Occipital lobe (tissue), 2 donors: ENCODE measurements around the gene ASIC4. TPM values are rescaled to one million over a fixed set of nuclear protein-coding genes. Genes with fewer than 3 reads are reported as not detected.
A peak's percentile ranks its signal among the peaks of the same experiment; 100 is the strongest.

Experiments used
- DNase-seq: peaks from one replicate; lab custom pipeline; 2025; lab: John Stamatoyannopoulos, UW
- total RNA-seq: library from RNA; depleted of rRNA; stranded (reverse); fragments of >200 nt; gene quantifications from one replicate; pipeline ENCODE4 v1.2.3, GENCODE V29; 2014

Gene ASIC4
- total RNA-seq, 1 donor from 2014 or later = 8.3 TPM

DNA sequence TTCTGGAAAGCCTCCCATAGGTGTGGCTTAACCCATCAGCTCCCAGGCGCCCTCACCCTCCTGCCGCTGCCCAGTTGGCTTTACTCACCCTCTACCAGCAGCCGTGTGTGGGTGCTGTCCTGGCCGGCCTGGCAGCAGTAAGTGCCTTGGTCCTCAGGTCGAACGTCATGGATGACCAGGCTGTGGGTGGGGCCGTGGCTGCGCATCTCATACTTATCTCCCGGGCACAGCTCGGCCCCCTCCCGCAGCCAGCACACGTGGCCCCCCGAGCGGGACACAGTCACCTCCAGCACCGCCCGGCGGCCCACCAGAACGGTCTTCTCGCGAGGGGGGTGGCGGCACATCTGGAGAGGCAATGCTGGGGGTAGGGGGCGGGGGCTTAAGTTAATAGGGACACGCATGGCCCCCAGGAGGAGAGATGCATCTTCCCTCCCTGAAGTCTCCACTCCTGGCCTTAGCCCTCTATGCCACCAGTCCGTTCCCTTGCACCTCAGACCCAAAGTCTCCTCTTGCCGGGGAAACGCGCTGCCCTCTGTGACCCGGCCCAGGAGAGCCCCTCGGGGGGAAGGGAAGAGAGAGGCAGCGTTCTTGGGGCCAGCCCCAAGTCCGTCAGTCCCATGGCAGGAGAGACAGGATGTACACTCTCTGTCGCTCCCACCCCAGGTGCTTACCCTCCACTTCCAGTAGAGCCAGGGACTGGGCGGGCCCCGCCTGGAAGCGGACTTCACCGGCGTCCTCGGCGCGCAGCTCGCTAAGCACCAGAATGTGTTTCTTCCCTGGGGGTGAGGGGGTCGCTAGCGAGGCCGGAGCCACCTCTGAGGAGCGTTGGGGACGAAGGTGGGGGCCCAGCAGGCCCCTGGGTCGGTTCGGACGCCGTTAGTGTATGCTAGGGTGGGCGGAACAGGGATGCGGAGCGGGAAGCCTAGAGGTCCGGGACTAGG, 37.4 kb downstream of the ASIC4 start:
- DNase-seq = no peak

DNA sequence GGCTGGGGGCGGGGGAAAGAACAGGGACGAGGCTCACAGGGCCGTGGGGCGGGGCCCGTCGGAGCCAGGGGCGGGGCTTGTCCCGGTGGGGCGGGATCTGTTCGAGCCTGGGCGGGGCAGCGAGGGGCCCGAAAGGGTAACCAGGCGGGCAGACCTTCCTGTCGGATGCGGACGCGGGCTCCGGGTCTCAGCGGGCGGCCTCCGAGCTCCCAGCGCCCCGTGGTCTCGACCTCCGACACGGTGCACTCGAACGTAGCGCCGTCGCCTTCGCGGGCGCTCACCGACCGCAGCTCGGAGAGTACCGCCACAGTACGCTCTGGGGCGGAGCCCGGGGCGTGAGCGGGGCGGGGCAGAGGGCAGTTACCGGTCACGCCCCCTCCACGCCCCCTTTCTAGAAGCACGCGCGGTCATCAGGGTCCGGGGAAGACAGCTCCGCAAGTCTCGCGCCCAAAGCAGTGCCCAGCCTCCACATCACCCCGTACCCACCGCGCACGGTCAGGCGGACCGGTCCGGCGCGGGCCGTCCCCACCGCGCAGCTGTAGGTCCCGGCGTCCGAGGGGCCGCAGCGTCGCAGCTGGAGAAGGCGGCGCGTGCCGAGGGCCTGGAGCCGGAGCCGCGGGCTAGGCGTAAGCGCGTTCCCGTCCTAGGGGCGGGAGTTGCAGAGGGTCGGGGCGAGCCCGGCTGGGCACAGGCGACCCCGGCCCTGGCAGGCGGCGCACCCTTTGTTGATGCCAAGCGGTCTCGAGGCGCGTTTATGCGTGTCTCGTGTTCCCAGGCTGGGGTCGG, 38.3 kb downstream of the ASIC4 start:
- DNase-seq = peak; percentile 76

DNA sequence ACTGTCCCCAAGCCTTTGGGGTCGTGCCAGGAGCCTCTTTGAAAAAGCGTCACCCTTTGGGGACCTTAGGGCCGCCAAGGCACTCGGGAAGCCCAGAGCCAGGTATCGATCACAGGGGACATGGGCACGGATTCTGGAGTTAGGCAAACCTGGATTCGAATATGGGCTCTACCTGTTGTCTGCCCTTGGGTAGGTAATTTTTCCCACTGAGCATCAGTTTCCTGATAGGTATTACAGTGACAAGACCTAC, 38.8 kb downstream of the ASIC4 start:
- DNase-seq = no peak

DNA sequence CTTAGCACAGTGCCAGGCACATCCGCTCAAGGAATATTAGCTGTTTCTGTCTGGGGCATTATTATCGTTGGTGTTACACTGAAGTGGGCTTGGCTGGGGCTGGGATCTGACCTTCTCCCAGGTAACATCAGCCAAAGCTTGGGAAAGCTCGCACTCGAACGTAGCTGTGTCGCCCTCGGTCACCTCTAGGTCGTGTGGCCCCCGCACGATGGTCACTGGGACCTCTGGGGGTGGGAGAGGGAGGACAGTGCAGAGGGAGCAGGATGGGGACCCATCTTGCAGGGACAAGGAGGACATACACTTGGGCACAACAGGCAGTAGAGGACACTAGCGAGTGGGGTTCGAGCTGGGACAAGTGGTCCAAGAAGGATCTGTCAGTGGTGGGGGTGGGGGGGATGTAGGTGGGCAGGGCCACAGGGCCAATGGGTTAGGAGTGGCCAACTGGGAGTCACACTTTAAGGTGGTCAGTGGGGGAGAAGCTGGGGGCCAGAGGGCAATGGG, 39.2 kb downstream of the ASIC4 start:
- no peak for DNase-seq

DNA sequence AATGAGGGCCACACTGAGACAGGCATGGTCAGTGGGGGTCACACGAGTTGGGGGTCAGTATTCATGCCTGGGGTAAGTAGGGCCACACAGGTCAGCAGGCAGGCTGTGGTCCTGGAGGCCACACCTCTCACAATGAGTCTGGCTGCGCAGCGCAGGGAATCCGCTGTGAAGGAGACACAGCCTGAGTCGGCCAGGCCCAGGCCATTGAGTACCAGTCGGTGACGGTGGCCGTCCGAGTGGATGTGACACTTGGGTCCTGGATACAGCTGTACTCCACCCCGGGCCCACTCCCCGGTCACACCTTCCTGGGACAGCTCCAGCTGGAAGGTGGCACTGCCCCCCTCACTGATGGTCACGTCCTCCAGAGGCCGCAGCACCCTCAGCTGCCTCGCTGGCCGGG, 40.1 kb downstream of the ASIC4 start:
- no peak for DNase-seq

DNA sequence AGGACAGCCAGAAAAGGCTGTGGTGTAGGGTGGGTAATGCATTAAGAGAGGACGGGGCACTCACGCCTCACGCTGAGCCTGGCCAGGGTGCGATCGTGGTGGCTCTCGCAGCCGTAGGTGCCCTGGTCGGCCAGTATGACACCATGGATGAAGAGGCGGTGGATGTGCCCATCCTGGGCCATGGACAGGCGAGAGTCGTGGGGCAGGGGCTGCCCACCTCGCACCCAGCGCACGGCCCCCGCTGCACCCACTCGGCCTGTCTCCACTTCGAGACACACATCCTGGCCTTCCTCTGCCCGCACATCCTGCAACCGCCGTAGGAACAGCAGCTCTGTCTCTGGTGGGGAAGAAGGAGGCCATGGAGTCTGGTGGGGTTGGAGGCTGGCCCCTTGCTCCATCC, 41.7 kb downstream of the ASIC4 start:
- DNase-seq = no peak

DNA sequence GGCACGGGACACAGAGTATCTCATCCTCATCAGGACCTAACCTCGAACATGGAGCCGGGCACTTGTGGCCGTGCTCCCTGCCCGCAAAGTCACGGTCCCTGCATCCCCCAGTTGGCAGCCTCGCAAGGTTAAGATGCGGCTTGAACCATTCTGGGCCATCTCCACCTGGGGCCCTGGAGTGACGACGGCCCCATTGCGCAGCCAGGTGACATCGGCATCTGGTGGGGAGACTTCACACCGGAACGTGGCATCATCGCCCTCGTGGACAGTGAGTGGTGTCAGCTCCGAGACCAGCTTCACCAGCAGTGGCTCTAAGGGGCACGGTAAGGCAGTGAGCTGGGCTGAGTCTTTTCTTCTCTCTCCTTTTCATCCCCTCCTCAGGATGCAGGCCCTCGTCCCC, 42.1 kb downstream of the ASIC4 start:
- no peak for DNase-seq

DNA sequence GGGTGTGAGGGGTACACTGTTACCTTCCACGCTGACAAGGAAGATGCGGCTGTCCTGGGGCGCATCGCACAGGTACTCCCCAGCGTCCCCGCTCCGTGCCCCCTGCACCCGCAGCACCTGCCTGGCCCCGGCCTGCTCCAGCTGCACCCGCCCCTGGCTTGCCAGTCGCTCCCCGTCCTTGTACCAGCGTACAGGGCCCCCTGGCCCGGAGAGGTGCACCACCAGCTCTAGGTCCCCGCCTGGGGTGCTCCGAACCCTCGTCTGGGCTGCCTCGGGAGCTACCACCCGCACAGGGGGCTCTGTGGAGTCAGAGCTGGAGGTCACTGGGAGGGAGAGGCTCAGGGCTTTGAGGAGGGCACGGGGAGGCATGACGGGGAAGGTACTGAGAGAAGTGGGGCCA, 43.0 kb downstream of the ASIC4 start:
- DNase-seq = no peak

DNA sequence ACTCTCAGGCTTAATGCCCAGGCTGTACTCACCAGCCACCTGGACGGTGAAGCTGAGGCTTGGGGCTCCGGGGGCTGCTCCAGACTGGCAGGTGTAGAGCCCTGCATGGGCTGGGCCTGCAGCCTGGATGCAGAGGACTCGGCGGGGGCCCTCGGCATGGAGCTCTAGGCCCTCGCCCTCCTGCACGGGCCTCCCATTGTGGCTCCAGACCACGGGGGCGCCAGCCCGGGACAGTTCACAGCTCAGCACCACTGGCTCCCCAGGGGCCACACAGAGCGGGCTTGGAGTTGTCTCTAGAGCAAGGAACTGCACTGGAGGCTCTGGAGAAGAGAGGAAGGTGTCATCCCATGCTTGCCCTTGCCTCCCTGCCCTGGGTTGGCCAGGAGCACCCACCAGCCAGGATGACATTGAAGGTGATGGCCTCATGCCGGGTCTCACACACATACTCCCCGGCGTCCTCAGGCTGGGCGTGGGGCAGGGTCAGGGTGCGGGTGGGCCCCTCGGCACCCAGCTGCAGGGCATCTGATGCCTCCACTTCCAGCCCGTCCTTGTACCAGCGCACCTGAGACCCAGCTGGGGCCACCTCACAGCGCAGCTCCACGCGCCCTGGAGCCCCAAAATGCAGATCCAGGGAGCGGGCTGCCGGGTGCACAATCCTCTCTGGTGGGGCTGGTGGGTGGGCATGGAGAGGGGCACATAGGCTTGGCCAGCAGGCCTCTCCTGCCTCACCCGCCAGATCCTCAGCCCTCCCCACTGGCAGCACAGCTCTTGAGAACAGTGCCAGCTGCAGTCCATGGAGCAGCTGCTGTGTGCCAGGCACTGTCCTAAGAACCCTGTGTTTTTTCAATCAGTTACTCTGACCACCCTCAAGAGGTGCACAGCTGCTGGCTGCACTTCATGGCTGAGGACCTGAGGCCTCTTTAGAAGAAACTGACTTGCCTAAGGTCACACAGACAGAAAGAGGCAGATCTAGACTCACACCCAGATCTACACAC, 43.8 kb downstream of the ASIC4 start:
- no peak for DNase-seq

DNA sequence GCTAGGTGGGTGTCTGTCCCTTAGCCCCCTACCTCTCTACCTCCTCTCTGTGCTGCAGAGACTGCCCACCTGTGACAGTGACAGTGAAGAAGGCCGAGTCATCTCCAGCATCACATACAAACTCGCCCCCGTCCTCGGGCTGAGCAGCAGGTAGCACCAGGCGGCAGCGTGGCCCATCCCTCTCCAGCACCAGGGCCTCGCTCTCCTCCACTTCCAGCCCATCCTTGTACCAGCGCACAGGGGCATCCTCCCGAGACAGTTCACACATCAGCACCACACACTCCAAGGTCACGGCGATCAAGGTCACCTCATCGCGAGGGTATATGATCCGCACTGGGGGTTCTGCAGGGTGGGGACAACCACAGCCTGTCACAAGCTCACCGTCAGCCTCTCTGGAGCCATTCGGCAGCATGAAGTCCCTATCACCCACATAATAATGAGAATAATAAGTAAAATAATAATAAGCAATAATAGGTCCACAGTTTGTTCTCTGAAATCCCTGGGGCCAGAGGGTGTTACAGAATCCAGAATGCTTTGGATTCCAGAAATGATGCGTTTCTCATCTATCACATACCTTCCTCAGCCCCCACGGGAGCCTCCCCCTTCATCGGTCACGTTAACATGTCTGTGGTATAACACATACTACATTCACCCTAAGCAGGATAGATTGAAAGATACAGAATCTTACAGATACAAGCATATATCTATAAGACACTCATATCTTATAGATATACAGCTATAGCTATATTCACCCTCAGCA, 45.1 kb downstream of the ASIC4 start:
- no peak for DNase-seq

DNA sequence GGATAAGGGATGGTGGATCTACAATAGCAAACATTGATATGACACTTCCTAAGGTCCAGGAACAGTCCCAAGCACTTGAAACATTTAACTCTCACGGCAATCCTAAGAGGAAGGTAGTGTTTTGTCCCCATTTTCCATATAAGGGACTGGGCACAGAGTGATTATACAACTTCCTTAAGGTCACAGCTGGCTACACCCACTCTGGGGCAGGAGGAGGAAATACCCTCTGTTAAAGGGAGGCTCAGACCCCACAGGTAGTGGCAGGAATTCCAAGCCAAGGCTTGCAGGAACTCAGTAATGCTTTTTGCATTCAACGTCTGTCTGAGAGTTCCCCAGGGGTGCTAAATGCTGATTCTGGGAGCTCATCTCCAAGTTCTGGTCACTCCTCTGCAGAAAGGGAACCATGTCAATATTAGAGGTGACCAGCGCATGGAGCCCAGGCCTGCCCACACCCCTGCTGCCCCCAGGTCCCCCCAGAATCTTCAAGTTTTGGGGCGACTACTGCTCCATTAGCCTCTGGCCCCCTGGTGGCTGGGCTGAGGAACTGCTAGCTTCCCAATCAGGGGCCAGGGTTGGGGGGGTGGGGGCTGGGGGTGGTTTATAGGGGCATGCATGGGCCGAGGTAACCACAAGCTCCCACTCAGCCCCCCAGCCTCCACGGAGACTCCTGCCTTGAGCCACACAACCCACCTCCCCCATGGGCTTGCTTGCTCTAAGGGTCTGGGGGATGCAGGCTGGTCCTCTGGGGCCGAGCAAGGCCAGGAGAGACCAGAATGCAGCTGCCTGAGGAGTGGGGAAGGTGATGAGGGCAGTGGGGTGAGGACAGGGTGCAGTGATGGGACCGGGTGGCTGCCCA, 46.0 kb downstream of the ASIC4 start:
- DNase-seq = no peak

DNA sequence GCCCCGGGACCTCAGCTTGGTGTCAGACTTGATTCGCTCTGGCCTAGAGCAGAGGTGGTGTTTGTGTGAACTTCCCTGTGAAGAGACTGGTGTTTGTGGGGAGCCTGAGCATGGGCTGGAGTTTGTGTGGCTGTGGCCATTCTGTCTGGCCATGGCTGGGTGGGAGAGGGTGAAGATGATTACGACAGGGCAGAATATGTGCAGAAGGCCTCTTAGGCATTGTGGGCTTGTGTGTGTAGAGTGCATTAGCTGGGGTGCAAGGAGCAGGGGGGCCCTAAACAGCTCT, 46.6 kb downstream of the ASIC4 start:
- DNase-seq = no peak

DNA sequence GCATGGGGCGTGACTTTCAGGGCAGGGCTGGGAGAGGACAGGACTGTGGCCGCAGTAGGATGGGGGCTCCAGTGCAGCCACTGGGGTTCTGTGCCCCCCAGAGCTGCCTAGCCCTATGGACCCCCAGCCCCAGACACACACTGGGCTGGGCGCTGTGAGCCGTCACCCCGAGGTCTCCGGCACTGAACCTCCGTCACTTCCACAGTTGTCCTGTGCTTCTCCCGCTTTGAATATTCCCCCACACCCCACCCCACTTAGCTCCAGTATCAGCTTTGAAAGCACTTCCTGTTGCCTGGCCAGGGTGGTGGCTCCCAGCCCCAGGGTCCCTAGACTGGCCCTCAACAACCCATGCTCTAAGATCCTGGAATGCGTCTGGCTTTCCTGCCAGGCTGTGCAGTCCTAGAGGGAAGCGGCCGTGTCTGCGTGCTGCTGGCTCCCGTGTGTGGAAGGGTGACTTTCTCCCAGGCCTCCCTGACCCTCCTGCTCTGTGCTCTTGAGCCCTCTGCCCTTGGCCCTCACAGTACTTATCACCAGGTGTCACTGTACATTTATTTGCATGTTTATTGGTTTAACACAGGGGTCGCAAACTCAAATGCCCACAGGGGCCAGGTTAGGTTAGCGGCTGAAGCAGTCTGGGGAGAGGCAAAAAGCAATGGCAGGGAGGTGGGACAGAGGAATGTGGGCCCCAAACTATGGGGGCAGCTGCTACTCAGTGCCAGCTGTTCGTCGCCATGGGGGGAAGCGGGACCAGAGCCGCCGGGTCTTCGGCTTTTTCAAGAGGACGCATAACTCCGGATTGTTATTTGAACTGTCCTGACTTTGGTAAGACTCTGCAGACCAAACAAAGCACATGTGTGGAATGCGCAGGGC, 47.1 kb downstream of the ASIC4 start:
- no peak for DNase-seq

DNA sequence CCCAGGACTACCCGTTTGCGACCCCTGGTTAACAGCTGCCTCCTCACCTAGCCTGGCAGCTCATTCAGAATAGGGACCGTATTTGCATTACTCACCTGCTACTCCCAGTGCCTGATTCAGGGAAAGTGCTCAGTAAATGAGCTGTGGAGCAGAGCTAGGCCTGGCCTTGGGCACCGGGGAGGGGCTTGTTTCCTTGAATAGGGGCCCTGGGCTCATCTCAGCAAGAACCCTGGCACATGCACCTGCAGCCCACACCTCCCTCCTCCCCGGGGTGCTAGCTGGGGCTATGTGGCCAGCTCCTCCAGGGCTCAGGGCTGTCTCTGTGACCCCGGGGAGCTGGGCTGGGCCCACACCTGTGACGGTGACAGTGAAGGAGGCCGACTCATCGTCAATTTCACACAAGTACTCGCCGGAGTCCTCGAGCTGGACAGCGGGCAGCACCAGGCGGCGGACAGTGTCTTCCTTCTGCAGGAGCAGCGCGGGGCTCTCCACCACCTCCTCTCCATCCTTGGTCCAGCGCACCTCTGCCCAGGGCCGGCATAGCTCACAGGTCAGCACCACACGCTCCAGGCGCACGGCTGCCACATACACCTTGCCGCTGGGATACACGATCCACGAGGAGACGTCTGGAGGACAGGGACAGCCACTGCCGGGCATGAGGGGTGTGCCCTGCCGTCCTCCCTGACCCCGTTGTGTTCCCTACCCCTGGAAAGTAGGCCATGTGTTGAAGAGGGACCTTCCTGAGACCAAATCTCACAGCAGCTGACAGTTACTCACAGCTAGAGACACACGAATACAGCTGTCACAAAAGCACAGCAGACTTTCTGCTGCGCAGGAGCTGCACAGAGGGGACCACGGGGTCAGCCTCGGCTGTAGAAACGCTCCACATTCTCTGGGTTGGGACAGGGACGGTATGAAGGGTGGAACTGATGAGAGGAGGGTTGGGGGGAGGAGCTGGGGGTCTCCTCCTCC, 48.1 kb downstream of the ASIC4 start:
- DNase-seq = no peak

DNA sequence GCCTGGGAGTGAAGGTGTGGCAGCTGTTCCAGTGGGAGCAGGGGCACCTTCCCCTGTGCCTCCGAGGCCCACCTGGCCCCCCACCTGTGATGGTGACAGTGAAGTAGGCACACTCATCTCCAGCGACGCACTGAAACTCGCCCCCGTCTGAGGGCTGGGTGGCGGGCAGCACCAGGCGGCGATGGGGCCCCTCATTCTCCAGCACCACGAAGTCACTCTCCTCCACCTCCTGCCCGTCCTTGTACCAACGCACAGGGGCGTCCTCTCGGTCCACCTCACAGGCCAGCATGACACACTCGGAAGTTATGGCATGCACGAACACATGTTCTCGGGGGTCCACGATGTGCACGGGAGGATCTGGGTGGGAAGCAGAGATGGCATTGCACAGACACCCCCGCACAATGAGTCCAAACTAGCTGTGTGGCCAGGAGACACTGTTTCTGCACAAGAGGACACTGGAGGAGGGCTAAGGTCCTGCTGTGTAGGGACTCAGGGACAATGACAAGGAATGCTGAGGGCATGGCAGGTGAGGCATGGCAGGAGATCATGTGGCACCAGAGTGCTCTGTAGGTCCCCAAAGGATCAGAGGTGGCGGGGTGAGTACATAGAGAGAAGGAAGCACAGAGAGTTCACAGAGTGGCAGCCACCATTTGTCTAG, 49.1 kb downstream of the ASIC4 start:
- no peak for DNase-seq

DNA sequence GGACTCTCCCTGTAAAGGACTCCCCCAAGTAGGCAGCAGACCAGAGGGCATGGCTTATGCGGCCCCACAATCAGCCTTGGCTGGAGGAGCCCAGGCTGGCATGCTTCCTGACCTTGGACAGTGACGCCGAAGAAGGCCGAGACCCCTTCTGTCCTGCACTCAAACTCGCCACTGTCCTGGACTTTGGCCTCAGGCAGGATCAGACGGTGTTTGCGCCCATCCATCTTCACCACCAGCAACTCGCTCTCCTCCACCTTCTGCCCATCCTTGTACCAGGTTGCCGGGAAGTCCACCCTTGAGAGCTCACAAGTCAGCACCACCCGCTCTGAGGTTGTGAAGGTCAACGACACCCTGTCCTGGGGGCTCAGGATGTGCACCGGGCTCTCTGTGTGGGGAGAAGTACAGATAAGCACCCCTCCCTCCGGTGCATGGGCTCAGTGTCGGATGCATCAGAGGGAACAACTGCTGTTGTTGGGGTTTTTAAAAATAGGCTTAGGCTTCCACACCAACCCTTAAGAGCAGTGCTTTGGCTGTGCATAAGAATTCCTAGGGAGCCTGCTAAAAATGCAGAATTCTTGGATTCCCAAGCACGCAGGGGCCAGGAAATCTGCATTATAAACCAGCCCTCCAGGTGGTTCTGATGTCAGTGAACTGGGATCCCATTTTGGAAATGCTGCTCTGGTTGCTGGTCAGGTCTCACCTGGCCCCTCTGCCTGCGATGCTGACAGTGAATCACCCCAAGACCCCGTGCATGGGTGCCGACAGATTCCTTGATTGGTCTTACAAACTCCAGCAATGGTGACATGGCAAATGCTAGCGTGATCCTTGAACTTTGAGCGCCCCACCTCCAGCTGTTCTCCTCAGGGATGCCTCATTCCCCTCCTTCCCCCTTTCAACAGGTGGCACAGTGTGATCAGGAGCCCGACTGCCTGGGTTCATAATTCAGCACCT, 51.1 kb downstream of the ASIC4 start:
- no peak for DNase-seq
